ACHN (cell line): ENCODE data around the gene CCR7.

Experiments
- DNase-seq: peaks from one replicate; pipeline ENCODE4 v3.0.0-alpha.2; 2015
- in situ Hi-C: cut with HindIII; loops from 2 replicates; pipeline ENCODE4 v1.10.0; 2017; ENCODE audit warnings: low sequenced_read_pairs, low pct_ligation_motif_present, low pct_unique_long_range_greater_than_20kb

The CCR7 gene

GRCh38 chr17:40565769-40566409 lies 617 bp upstream of the CCR7 start:
- in situ Hi-C loops: no loop called here
- DNase-seq: no peak

GRCh38 chr17:40564195-40564882 lies 933 bp downstream of the CCR7 start:
- DNase-seq: no peak
- in situ Hi-C loops: no loop called here

- in situ Hi-C loops: no loop called here
Measured at GRCh38 chr17:40563220-40564052, 1.8 kb downstream of the CCR7 start.

GRCh38 chr17:40562838-40563219 lies 2.4 kb downstream of the CCR7 start:
- no peak for DNase-seq
- in situ Hi-C loops: no loop called here

More at GRCh38 chr17:40563220-40564052, 1.8 kb downstream of the CCR7 start:
- no peak for DNase-seq

- in situ Hi-C loops: no loop called here
- no peak for DNase-seq
Measured at GRCh38 chr17:40561871-40562611, 3.2 kb downstream of the CCR7 start.

- in situ Hi-C loops: no loop called here
- DNase-seq: peak; percentile 10
Measured at GRCh38 chr17:40561294-40561870, 3.9 kb downstream of the CCR7 start.

GRCh38 chr17:40560592-40561293 lies 4.5 kb downstream of the CCR7 start:
- DNase-seq: peak; percentile 97

GRCh38 chr17:40559954-40560591 lies 5.2 kb downstream of the CCR7 start:
- peak; percentile 95 for DNase-seq
- in situ Hi-C loops: no loop called here

More at GRCh38 chr17:40560592-40561293, 4.5 kb downstream of the CCR7 start:
- in situ Hi-C loops: no loop called here

GRCh38 chr17:40559564-40559916 lies 5.7 kb downstream of the CCR7 start:
- in situ Hi-C loops: no loop called here
- DNase-seq: no peak

- in situ Hi-C loops: no loop called here
- no peak for DNase-seq
Measured at GRCh38 chr17:40558890-40559563, 6.2 kb downstream of the CCR7 start.

- no peak for DNase-seq
- in situ Hi-C loops: no loop called here
Measured at GRCh38 chr17:40558300-40558889, 6.9 kb downstream of the CCR7 start.

GRCh38 chr17:40557531-40558299 lies 7.6 kb downstream of the CCR7 start:
- in situ Hi-C loops: no loop called here
- no peak for DNase-seq

GRCh38 chr17:40556884-40557414 lies 8.3 kb downstream of the CCR7 start:
- no peak for DNase-seq
- in situ Hi-C loops: no loop called here

GRCh38 chr17:40556198-40556661 lies 9.0 kb downstream of the CCR7 start:
- DNase-seq: no peak
- in situ Hi-C loops: no loop called here

- DNase-seq: no peak
Measured at GRCh38 chr17:40555296-40556190, 9.7 kb downstream of the CCR7 start.

More at GRCh38 chr17:40555296-40556190, 9.7 kb downstream of the CCR7 start:
- in situ Hi-C loops: no loop called here
